AG10803 (cell line): Measurements from ENCODE around the gene GSTP1.

Source experiments
- DNase-seq: peaks from one replicate; pipeline ENCODE4 v3.0.0; 2010; ENCODE audit warnings: low read depth
- H3K4me3 ChIP-seq: 2 replicates; pipeline ENCODE4 v1.5.1; 2011; ENCODE audit warnings: mild to moderate bottlenecking, low read length, control low read depth
- CTCF ChIP-seq: conservative IDR thresholded peaks from 2 replicates; pipeline ENCODE4 v1.5.1; 2011; ENCODE audit warnings: mild to moderate bottlenecking, low read length, control low read depth, inconsistent platforms

The GSTP1 gene

GRCh38 chr11:67627812-67628624, 44.4 kb downstream of the GSTP1 start:
- no peak overlapping the region for H3K4me3 ChIP-seq
- TF ChIP-seq CTCF, result no peak
- DNase-seq, result no peak

GRCh38 chr11:67628710-67629385, 45.2 kb downstream of the GSTP1 start:
- no peak; the same call in 1 of the 2 replicates for TF ChIP-seq CTCF
- no peak overlapping the region for H3K4me3 ChIP-seq
- DNase-seq, result no peak

- DNase-seq, result peak; percentile 72
- peak within 1 kb of the TSS; percentile 77 for H3K4me3 ChIP-seq
- TF ChIP-seq CTCF, result peak; percentile 70; the same call in 1 of the 2 replicates
These were observed 46.0 kb downstream of the GSTP1 start, which contains the start of gene NUDT8 for GRCh38 chr11:67629386-67630227. Gene NUDT8 (minus strand): TSS chr11:67629937. CDS start chr11:67629911, 26 bp downstream.

GRCh38 chr11:67630228-67630942, 46.8 kb downstream of the GSTP1 start:
- DNase-seq, result peak; percentile 97
- TF ChIP-seq CTCF, result peak; percentile 64
- H3K4me3 ChIP-seq, result peak overlapping the region; percentile 77

- no peak for DNase-seq
- peak overlapping the region; percentile 77 for H3K4me3 ChIP-seq
- TF ChIP-seq CTCF, result no peak
These were observed 47.3 kb downstream of the GSTP1 start for GRCh38 chr11:67630943-67631331.

GRCh38 chr11:67631411-67631810, 47.8 kb downstream of the GSTP1 start:
- no peak for TF ChIP-seq CTCF
- no peak overlapping the region for H3K4me3 ChIP-seq
- DNase-seq, result no peak
